HEK293T (cell line): ENCODE results near the gene PRPSAP2.

Experiments used
- ARNT ChIP-seq: fragments of 450-650 bp; IDR thresholded peaks from 2 replicates; pipeline ENCODE4 v1.6.1; 2017; ENCODE audit warnings: mild to moderate bottlenecking
- CTBP1 ChIP-seq: fragments of 450-650 bp; IDR thresholded peaks from 2 replicates; pipeline ENCODE4 v1.6.1; 2016; ENCODE audit warnings: borderline replicate concordance
- ELF4 ChIP-seq: fragments of 450-650 bp; IDR thresholded peaks from 2 replicates; pipeline ENCODE4 v1.6.1; 2017; ENCODE audit warnings: antibody characterized with exemption
- SP1 ChIP-seq: fragments of 450-650 bp; IDR thresholded peaks from 2 replicates; pipeline ENCODE4 v1.6.1; 2017
- SUZ12 ChIP-seq: fragments of 450-650 bp; IDR thresholded peaks from 2 replicates; pipeline ENCODE4 v1.6.1; 2016; ENCODE audit warnings: mild to moderate bottlenecking
- TARDBP ChIP-seq: fragments of 450-650 bp; IDR thresholded peaks from 2 replicates; pipeline ENCODE4 v1.6.1; 2016

GRCh38 chr17:18975597-18975996 lies 117.7 kb downstream of the PRPSAP2 start:
- no peak for TF ChIP-seq SUZ12
- no peak for TF ChIP-seq ARNT
- TF ChIP-seq ELF4: no peak
- TF ChIP-seq TARDBP: no peak
- no peak for TF ChIP-seq SP1
- no peak for TF ChIP-seq CTBP1
